DMS53 treated with DMSO at 0.1 percent for 48 hours (cell line): ENCODE results near the gene ICE2.

Experiments
- DNase-seq: peaks from one replicate; lab custom pipeline; 2025; ENCODE audit not compliant: unreplicated experiment; lab: John Stamatoyannopoulos, UW

The ICE2 gene

GRCh38 chr15:60457985-60458384 lies 21.0 kb downstream of the ICE2 start:
- DNase-seq, result no peak

- no peak for DNase-seq
Observed at GRCh38 chr15:60454824-60455223, 24.1 kb downstream of the ICE2 start.

GRCh38 chr15:60448668-60449360 lies 30.1 kb downstream of the ICE2 start:
- no peak for DNase-seq

GRCh38 chr15:60444289-60444912 lies 34.5 kb downstream of the ICE2 start:
- no peak for DNase-seq

- DNase-seq, result no peak
Observed at GRCh38 chr15:60442763-60443162, 36.2 kb downstream of the ICE2 start.

- no peak for DNase-seq
Observed at GRCh38 chr15:60442031-60442650, 36.8 kb downstream of the ICE2 start.

GRCh38 chr15:60441331-60441730 lies 37.6 kb downstream of the ICE2 start:
- DNase-seq, result no peak

- no peak for DNase-seq
Observed at GRCh38 chr15:60438646-60439045, 40.3 kb downstream of the ICE2 start.

GRCh38 chr15:60428935-60429334 lies 50.0 kb downstream of the ICE2 start:
- DNase-seq, result no peak

- no peak for DNase-seq
Observed at GRCh38 chr15:60426870-60427508, 52.0 kb downstream of the ICE2 start.

- DNase-seq, result no peak
Observed at GRCh38 chr15:60425461-60425860, 53.5 kb downstream of the ICE2 start.

GRCh38 chr15:60424006-60424405 lies 54.9 kb downstream of the ICE2 start:
- DNase-seq, result no peak

GRCh38 chr15:60423537-60423936 lies 55.4 kb downstream of the ICE2 start:
- DNase-seq, result no peak

- no peak for DNase-seq
Observed at GRCh38 chr15:60421544-60421943, 57.4 kb downstream of the ICE2 start.

GRCh38 chr15:60420203-60420716 lies 58.7 kb downstream of the ICE2 start:
- no peak for DNase-seq

- DNase-seq, result no peak
Observed at GRCh38 chr15:60419753-60420152, 59.2 kb downstream of the ICE2 start.

GRCh38 chr15:60418096-60418495 lies 60.8 kb downstream of the ICE2 start:
- no peak for DNase-seq

GRCh38 chr15:60417112-60417511 lies 61.8 kb downstream of the ICE2 start:
- DNase-seq, result no peak

GRCh38 chr15:60416484-60416883 lies 62.5 kb downstream of the ICE2 start:
- DNase-seq, result no peak

GRCh38 chr15:60414016-60414682 lies 64.8 kb downstream of the ICE2 start:
- peak; percentile 63 for DNase-seq

GRCh38 chr15:60413231-60413824 lies 65.6 kb downstream of the ICE2 start:
- DNase-seq, result no peak
